Activated naive CD4-positive, alpha-beta T cell treated with anti-CD3 and anti-CD28 coated beads for 36 hours (primary cell): ENCODE results near the gene CCDC7. TPM values are rescaled to one million over a fixed set of nuclear protein-coding genes. Genes with fewer than 3 reads are reported as not detected.
"Not testable (repeated sequence)": the region's sequence is repeated elsewhere in the genome, so short reads cannot be mapped to it uniquely, and the experiment has no call there.

Source experiments
- CTCF ChIA-PET: fragments of 350-600 bp; sonication (Branson Sonifier 250); formaldehyde crosslinking; loops from one replicate; lab custom pipeline; 2021; ENCODE audit warnings: antibody characterized with exemption; lab: Charles Lee
- DNase-seq: peaks from one replicate; pipeline ENCODE4 v3.0.0-alpha.2; 2020
- H3K27ac Mint-ChIP-seq: one replicate; pipeline ENCODE4 v1.8.0; 2021; ENCODE audit warnings: mild to moderate bottlenecking, mixed read lengths
- H3K27me3 Mint-ChIP-seq: one replicate; pipeline ENCODE4 v1.8.0; 2021; ENCODE audit warnings: low read depth, mixed read lengths
- H3K36me3 Mint-ChIP-seq: one replicate; pipeline ENCODE4 v1.8.0; 2021; ENCODE audit warnings: low read depth, mixed read lengths
- H3K4me1 Mint-ChIP-seq: one replicate; pipeline ENCODE4 v1.8.0; 2021; ENCODE audit warnings: low read depth, mixed read lengths
- H3K4me3 Mint-ChIP-seq: one replicate; pipeline ENCODE4 v1.8.0; 2021; ENCODE audit warnings: mild to moderate bottlenecking, moderate library complexity, mixed read lengths
- H3K9me3 Mint-ChIP-seq: one replicate; pipeline ENCODE4 v1.8.0; 2021; ENCODE audit warnings: mixed read lengths
- intact Hi-C: fragments of 100-400 bp; cut with micrococcal nuclease; formaldehyde crosslinking; loops from one replicate; pipeline ENCODE4 v1.15.1; 2023
- total RNA-seq, 2 experiments: library from RNA; stranded (reverse); gene quantifications; one replicate each; pipeline ENCODE4 v1.2.3, GENCODE V29; 2021

Gene CCDC7
- total RNA-seq, 2 experiments from 2014 or later = 6.8 to 8.9 TPM

GRCh38 chr10:32901815-32902214 lies 455.9 kb downstream of the CCDC7 start:
- peaks cover 6% of the 10 kb centered on the region for H3K36me3 Mint-ChIP-seq
- CTCF ChIA-PET = no interaction called here

GRCh38 chr10:32905466-32905865 lies 459.5 kb downstream of the CCDC7 start:
- no peaks in the 10 kb centered on the region for H3K9me3 Mint-ChIP-seq
- CTCF ChIA-PET = no interaction called here
- DNase-seq = no peak
- no peaks in the 10 kb centered on the region for H3K4me1 Mint-ChIP-seq
- no peak overlapping the region for H3K27ac Mint-ChIP-seq
- H3K27me3 Mint-ChIP-seq = no peaks in the 10 kb centered on the region
- intact Hi-C loops = no loop called here
- peaks cover 14% of the 10 kb centered on the region for H3K36me3 Mint-ChIP-seq
- H3K4me3 Mint-ChIP-seq = no peak overlapping the region

More at GRCh38 chr10:32901815-32902214, 455.9 kb downstream of the CCDC7 start:
- H3K27ac Mint-ChIP-seq = no peak overlapping the region
- H3K27me3 Mint-ChIP-seq = no peaks in the 10 kb centered on the region
- no peak overlapping the region for H3K4me3 Mint-ChIP-seq
- H3K9me3 Mint-ChIP-seq = no peaks in the 10 kb centered on the region
- H3K4me1 Mint-ChIP-seq = no peaks in the 10 kb centered on the region
- intact Hi-C loops = no loop called here
- no peak for DNase-seq

GRCh38 chr10:32906595-32906994 lies 460.7 kb downstream of the CCDC7 start:
- intact Hi-C loops = no loop called here
- no peaks in the 10 kb centered on the region for H3K27me3 Mint-ChIP-seq
- peaks cover 18% of the 10 kb centered on the region for H3K36me3 Mint-ChIP-seq
- no peaks in the 10 kb centered on the region for H3K4me1 Mint-ChIP-seq
- H3K9me3 Mint-ChIP-seq = no peaks in the 10 kb centered on the region
- DNase-seq = no peak
- no peak overlapping the region for H3K27ac Mint-ChIP-seq
- CTCF ChIA-PET = no interaction called here
- no peak overlapping the region for H3K4me3 Mint-ChIP-seq

GRCh38 chr10:32909456-32909855 lies 463.5 kb downstream of the CCDC7 start:
- peaks cover 30% of the 10 kb centered on the region for H3K36me3 Mint-ChIP-seq
- no peaks in the 10 kb centered on the region for H3K4me1 Mint-ChIP-seq
- no peaks in the 10 kb centered on the region for H3K27me3 Mint-ChIP-seq
- DNase-seq = no peak
- CTCF ChIA-PET = no interaction called here
- H3K27ac Mint-ChIP-seq = no peak overlapping the region
- intact Hi-C loops = no loop called here
- H3K4me3 Mint-ChIP-seq = no peak overlapping the region
- H3K9me3 Mint-ChIP-seq = no peaks in the 10 kb centered on the region

- CTCF ChIA-PET, H3K4me3 Mint-ChIP-seq, H3K9me3 Mint-ChIP-seq, H3K27me3 Mint-ChIP-seq, intact Hi-C loops, H3K4me1 Mint-ChIP-seq, H3K27ac Mint-ChIP-seq, DNase-seq: not testable (repeated sequence)
- H3K36me3 Mint-ChIP-seq = peaks cover 35% of the 10 kb centered on the region
Measured at GRCh38 chr10:32909970-32910369, 464.0 kb downstream of the CCDC7 start.

- Mint-ChIP-seq H3K27ac (no peak overlapping the region), H3K4me3 (no peak overlapping the region), H3K4me1 (no peaks in the 10 kb centered on the region), H3K9me3 (no peaks in the 10 kb centered on the region), H3K27me3 (no peaks in the 10 kb centered on the region), H3K36me3 (peaks cover 49% of the 10 kb centered on the region)
- intact Hi-C loops = no loop called here
- no peak for DNase-seq
- CTCF ChIA-PET = interaction anchor here (1.1 kb wide), 1 partner anchor 81 kb away, joined by 3 read pairs; no protein-coding TSS in a partner anchor
Measured at GRCh38 chr10:32911285-32912016, 465.5 kb downstream of the CCDC7 start.

GRCh38 chr10:32917817-32918216 lies 471.9 kb downstream of the CCDC7 start:
- intact Hi-C loops, CTCF ChIA-PET, H3K27me3 Mint-ChIP-seq, DNase-seq, H3K27ac Mint-ChIP-seq, H3K4me3 Mint-ChIP-seq, H3K4me1 Mint-ChIP-seq, H3K9me3 Mint-ChIP-seq: not testable (repeated sequence)
- H3K36me3 Mint-ChIP-seq = peaks cover 57% of the 10 kb centered on the region

- Mint-ChIP-seq H3K36me3 (peaks cover 42% of the 10 kb centered on the region), H3K4me1 (peaks cover 5% of the 10 kb centered on the region), H3K9me3 (no peaks in the 10 kb centered on the region), H3K27ac (no peak overlapping the region), H3K4me3 (no peak overlapping the region), H3K27me3 (no peaks in the 10 kb centered on the region)
- CTCF ChIA-PET = no interaction called here
- no peak for DNase-seq
- intact Hi-C loops = no loop called here
Measured at GRCh38 chr10:32922170-32922569, 476.2 kb downstream of the CCDC7 start.

- Mint-ChIP-seq H3K4me1 (peaks cover 5% of the 10 kb centered on the region), H3K27me3 (no peaks in the 10 kb centered on the region), H3K36me3 (peaks cover 40% of the 10 kb centered on the region), H3K27ac (no peak overlapping the region), H3K9me3 (no peaks in the 10 kb centered on the region), H3K4me3 (no peak overlapping the region)
- CTCF ChIA-PET = no interaction called here
- intact Hi-C loops = no loop called here
- no peak for DNase-seq
Measured at GRCh38 chr10:32923134-32923533, 477.2 kb downstream of the CCDC7 start.

- H3K9me3 Mint-ChIP-seq = no peaks in the 10 kb centered on the region
- H3K27me3 Mint-ChIP-seq = no peaks in the 10 kb centered on the region
- peaks cover 5% of the 10 kb centered on the region for H3K4me1 Mint-ChIP-seq
- H3K36me3 Mint-ChIP-seq = peaks cover 41% of the 10 kb centered on the region
- no peak for DNase-seq
- no peak overlapping the region for H3K27ac Mint-ChIP-seq
- CTCF ChIA-PET = no interaction called here
- intact Hi-C loops = no loop called here
- H3K4me3 Mint-ChIP-seq = no peak overlapping the region
Measured at GRCh38 chr10:32923849-32924248, 477.9 kb downstream of the CCDC7 start.

Other genes with a start within 250 kb of the CCDC7 start
- gene EPC1, start 99.0 kb upstream of the CCDC7 start, total RNA-seq = 10 to 100 TPM; 29.4 to 33.5 TPM